Measurements from ENCODE around the gene MAP10. TPM values are rescaled to one million over a fixed set of nuclear protein-coding genes. Genes with fewer than 3 reads are reported as not detected.

MAP10 gene
- total RNA-seq, 1 experiment from 2014 or later, result 0.05 TPM

DNA sequence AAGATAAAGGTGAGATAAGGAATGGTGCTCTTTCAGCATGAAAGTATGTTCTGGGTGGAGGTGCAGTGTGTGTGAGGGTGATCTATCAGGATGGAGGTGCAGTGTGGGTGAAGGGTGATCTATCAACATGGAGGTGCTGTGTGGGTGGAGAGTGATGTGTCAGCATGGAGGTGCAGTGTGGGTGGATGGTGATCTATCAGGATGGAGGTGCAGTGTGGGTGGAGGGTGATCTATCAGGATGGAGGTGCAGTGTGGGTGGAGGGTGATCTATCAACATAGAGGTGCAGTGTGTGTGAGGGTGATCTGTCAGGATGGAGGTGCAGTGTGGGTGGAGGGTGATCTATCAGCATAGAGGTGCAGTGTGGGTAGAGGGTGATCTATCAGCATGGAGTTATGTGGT lies 12.3 kb upstream of the MAP10 start:
- in situ Hi-C loops (cut with HindIII; ENCODE audit: low pct_unique_long_range_greater_than_20kb, low sequenced_read_pairs), result no loop called here
- DNase-seq (ENCODE audit: low read depth, low spot score), result no peak

- in situ Hi-C loops (cut with HindIII; ENCODE audit: low pct_unique_long_range_greater_than_20kb, low sequenced_read_pairs), result no loop called here
- no peak for DNase-seq (ENCODE audit: low read depth, low spot score)
These were observed 11.3 kb upstream of the MAP10 start for GRCh38 chr1:232793944-232794343.

DNA sequence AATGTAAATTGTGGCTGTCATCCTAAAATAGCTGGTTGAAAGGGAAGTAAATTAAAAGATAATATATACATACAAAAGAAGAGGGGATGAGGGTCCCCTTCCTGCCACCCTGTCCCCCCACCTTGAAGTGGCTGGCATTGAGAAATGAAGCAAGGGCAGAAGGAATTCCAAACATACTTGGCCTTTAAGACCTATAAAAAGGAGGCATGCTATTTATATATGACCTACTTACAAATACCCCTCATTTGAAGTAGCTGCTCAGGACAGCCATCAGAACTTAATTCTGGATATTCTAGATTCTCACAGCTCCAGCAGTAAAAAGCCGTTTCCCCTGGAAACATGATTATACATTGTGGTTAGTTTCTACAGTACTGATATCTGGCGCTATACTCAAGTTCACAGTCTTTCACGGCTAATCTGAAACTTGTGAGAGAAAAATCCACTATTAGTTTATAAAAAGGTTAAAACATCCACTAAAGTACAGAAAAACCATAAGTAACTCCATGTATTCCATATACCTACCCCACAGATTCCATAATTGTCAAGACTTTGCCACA lies 9.6 kb upstream of the MAP10 start:
- in situ Hi-C loops (cut with HindIII; ENCODE audit: low pct_unique_long_range_greater_than_20kb, low sequenced_read_pairs), result no loop called here
- DNase-seq (ENCODE audit: low read depth, low spot score), result no peak

DNA sequence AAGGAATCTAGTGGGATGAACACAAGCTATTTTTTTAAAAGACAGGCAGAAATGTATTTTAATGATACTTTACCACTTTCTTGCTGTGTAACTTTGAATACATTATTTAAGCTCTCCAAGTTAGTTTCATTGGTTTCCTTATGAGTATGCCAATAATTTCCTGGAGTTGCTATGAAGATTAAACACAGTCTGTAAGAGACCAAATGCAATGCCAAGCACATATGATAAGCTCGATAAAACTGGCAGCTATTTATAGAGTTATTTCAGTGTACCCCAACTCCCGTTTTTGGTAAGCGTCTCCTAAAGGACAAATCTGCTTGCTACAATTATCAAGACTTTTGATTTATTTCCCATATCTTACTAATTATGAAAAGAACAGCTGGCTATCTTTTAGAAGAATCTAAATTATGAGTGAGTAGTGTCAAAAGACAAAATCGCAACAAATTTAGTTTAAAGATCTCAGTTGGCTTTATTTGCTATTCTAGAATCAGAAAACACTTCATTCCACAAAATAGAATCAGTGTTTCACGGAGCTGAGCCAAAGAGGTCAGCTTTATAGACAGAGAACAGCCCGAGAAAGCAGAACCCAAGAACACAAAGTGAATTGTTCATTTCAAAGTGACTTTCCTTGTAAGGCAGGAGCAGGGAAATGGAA lies 7.2 kb upstream of the MAP10 start:
- in situ Hi-C loops (cut with HindIII; ENCODE audit: low pct_unique_long_range_greater_than_20kb, low sequenced_read_pairs), result no loop called here
- no peak for DNase-seq (ENCODE audit: low read depth, low spot score)

DNA sequence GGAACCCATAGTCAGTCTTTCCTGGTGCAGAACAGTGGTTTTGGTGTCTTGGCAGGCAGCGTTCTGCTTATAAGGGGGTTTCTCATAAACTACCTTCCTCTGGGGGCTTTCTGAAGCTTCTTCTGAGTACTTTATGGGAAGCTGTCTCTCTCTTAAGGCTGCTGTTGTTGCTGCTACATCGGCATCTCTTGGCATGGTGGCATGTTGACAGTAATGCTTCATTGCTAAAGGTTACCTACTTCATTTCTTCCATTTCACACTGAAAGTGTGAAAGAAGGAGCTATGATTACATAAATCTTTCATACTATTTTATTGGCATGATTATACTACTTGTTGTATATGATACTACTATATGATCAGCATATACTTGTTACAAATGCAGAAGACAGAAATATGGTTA lies 6.3 kb upstream of the MAP10 start:
- no peak for DNase-seq (ENCODE audit: low read depth, low spot score)
- in situ Hi-C loops (cut with HindIII; ENCODE audit: low pct_unique_long_range_greater_than_20kb, low sequenced_read_pairs), result no loop called here

- in situ Hi-C loops (cut with HindIII; ENCODE audit: low pct_unique_long_range_greater_than_20kb, low sequenced_read_pairs), result no loop called here
- no peak for DNase-seq (ENCODE audit: low read depth, low spot score)
These were observed 932 bp downstream of the MAP10 start for GRCh38 chr1:232806186-232806510.

GRCh38 chr1:232810856-232811255 lies 5.6 kb downstream of the MAP10 start:
- DNase-seq (ENCODE audit: low read depth, low spot score), result no peak
- in situ Hi-C loops (cut with HindIII; ENCODE audit: low pct_unique_long_range_greater_than_20kb, low sequenced_read_pairs), result no loop called here

DNA sequence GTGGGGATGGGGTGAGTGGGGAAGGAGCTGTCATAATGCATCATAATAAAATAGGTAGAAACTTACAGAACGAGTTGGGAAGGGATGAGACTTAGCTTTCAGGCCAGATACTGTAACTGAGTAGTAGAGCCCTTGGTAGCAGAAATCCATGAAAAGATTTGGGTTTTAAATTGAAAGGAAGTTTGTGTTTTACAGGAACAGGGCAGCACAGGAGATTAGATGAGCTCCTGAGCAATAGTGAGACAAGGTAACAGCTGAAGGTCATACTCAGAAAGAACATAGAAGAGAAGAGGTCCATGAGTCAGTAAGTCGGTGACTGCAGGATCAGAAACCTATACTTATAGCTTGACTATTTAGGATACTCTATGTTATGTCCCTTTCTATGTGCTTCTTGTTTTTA lies 7.3 kb downstream of the MAP10 start:
- no peak for DNase-seq (ENCODE audit: low read depth, low spot score)
- in situ Hi-C loops (cut with HindIII; ENCODE audit: low pct_unique_long_range_greater_than_20kb, low sequenced_read_pairs), result no loop called here

GRCh38 chr1:232813097-232813496 lies 7.9 kb downstream of the MAP10 start:
- no peak for DNase-seq (ENCODE audit: low read depth, low spot score)
- in situ Hi-C loops (cut with HindIII; ENCODE audit: low pct_unique_long_range_greater_than_20kb, low sequenced_read_pairs), result no loop called here

DNA sequence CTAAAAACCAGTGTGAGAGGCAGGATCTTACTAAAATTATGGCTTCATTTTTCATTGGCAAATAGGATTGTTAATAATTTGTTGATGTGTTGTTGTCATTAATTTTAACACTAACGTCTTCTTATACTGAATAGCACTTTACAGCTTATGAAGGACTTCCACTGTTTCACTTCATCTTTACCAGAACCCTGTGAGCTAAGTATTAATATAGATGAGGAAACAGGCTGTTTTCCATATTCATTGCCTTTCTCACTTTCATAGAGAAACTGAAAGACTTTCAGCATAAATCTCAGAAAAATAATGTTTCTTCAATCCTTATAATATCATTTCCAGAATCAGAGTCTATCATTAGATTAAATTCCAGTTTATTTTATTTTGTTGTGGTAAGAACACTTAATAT lies 8.5 kb downstream of the MAP10 start:
- no peak for DNase-seq (ENCODE audit: low read depth, low spot score)
- in situ Hi-C loops (cut with HindIII; ENCODE audit: low pct_unique_long_range_greater_than_20kb, low sequenced_read_pairs), result no loop called here

GRCh38 chr1:232816324-232816723 lies 11.1 kb downstream of the MAP10 start:
- in situ Hi-C loops (cut with HindIII; ENCODE audit: low pct_unique_long_range_greater_than_20kb, low sequenced_read_pairs), result no loop called here

GRCh38 chr1:232818040-232818439 lies 12.8 kb downstream of the MAP10 start:
- DNase-seq (ENCODE audit: low read depth, low spot score), result no peak
- in situ Hi-C loops (cut with HindIII; ENCODE audit: low pct_unique_long_range_greater_than_20kb, low sequenced_read_pairs), result no loop called here

More at GRCh38 chr1:232816324-232816723, 11.1 kb downstream of the MAP10 start:
- no peak for DNase-seq (ENCODE audit: low read depth, low spot score)

GRCh38 chr1:232820431-232820830 lies 15.2 kb downstream of the MAP10 start:
- in situ Hi-C loops (cut with HindIII; ENCODE audit: low pct_unique_long_range_greater_than_20kb, low sequenced_read_pairs), result no loop called here
- no peak for DNase-seq (ENCODE audit: low read depth, low spot score)

GRCh38 chr1:232822530-232822929 lies 17.3 kb downstream of the MAP10 start:
- in situ Hi-C loops (cut with HindIII; ENCODE audit: low pct_unique_long_range_greater_than_20kb, low sequenced_read_pairs), result no loop called here
- no peak for DNase-seq (ENCODE audit: low read depth, low spot score)

DNA sequence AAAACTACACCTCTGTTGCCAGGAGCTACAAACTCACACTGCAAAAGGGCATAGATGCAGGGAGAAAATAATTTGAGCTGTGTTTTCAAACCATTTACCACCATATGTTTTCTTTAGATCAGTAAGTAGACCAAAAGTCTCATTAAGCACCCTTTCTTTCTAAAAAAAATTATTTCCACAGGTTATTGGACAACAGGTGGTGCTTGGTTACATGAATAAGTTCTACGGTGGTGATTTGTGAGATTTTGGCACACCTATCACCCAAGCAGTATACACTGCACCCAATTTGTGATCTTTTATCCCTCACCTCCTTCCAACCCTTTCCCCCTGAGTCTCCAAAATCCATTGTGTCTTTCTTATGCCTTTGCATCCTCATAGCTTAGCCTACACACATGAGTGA lies 21.1 kb downstream of the MAP10 start:
- no peak for DNase-seq (ENCODE audit: low read depth, low spot score)
- in situ Hi-C loops (cut with HindIII; ENCODE audit: low pct_unique_long_range_greater_than_20kb, low sequenced_read_pairs), result no loop called here

DNA sequence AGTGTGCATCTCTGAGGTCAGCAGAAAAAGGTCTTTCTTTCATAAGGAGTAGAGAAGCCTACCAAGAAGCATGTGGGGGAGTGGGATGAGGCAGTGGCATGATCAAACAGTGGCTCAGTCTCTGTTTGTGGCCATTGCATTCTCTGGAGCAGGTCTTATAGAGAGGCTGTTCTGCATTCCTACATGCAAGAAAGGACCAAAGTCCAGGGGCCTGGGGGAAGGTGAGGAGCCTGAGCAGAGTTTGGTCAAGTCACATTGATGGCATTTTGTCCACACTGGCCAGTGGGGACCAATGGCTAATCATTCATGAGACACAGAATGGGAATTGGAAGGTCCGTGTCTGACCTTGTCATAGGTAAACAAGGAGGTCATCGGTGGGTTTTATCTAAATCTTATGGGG lies 25.4 kb downstream of the MAP10 start:
- in situ Hi-C loops (cut with HindIII; ENCODE audit: low pct_unique_long_range_greater_than_20kb, low sequenced_read_pairs), result no loop called here
- DNase-seq (ENCODE audit: low read depth, low spot score), result no peak

DNA sequence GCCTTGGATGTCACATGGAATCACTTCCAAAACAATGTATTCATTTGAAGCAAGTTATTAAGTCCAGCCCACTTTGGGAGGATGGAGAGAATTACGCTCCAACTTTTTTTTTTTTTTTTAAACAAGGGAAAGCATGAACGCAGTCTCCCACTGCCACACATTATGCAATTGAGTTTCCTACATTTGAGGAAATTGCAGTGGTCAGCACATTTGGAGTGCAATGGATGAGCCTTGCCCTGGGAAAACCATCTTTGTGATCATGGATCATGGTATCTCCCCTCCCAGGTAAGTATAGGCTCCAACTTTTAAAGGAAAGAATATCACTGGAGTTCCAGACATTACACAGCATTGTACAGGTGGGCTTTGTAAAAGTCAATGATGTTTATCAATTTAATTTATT lies 26.7 kb downstream of the MAP10 start:
- DNase-seq (ENCODE audit: low read depth, low spot score), result no peak
- in situ Hi-C loops (cut with HindIII; ENCODE audit: low pct_unique_long_range_greater_than_20kb, low sequenced_read_pairs), result no loop called here

GRCh38 chr1:232834066-232834465 lies 28.9 kb downstream of the MAP10 start:
- in situ Hi-C loops (cut with HindIII; ENCODE audit: low pct_unique_long_range_greater_than_20kb, low sequenced_read_pairs), result no loop called here
- no peak for DNase-seq (ENCODE audit: low read depth, low spot score)

DNA sequence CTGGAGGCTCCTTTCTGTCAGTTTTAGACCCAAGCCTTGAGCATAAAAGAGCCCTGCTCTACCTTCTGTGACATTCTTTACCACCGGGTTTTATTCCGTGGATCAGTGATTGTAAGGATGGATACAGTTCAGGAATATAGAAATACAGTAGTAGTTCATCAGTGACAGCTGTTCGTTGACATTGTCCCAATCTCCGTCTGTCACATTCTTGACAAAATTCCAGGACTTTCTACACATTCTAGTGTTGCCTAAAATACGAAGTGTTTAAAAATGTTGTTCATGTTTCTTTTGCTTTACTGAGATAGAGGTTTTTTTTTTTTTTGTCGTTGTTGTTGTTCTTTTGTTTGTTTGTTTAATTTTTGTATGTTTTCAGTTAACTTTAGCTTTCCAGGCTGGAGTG lies 29.9 kb downstream of the MAP10 start:
- DNase-seq (ENCODE audit: low read depth, low spot score), result no peak
- in situ Hi-C loops (cut with HindIII; ENCODE audit: low pct_unique_long_range_greater_than_20kb, low sequenced_read_pairs), result no loop called here

DNA sequence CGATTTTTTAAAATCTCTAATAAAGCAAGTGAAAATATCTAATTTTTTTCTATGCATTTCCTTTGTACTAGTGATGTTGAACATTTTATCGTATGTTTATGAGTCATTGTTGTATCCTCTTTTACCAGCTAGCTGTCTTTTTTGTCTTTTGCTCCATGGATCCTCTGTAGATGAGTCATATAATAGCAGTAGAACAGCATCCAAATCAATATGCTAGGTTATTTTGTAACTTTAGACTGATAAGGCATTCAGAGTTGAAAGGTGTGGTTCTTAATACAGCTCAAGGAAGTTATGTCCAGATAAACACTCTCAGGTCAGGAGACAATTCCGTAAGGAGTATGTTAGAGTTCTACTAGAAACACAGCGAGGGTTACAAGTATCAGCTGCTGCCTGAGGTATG lies 31.9 kb downstream of the MAP10 start:
- no peak for DNase-seq (ENCODE audit: low read depth, low spot score)
- in situ Hi-C loops (cut with HindIII; ENCODE audit: low pct_unique_long_range_greater_than_20kb, low sequenced_read_pairs), result no loop called here
